Measurements from ENCODE around the gene KLHL4.
"Not testable (repeated sequence)": the region's sequence is repeated elsewhere in the genome, so short reads cannot be mapped to it uniquely, and the experiment has no call there.

The KLHL4 gene

GRCh38 chrX:87517571-87518141 lies at the start of gene KLHL4:
Gene KLHL4, plus strand, starts transcription at chrX:87517802. Its CDS starts 92 bp downstream, at chrX:87517894.
- DNase-seq, result peak; percentile 33

GRCh38 chrX:87468941-87469340 lies 48.7 kb upstream of the KLHL4 start:
- DNase-seq, result no peak

GRCh38 chrX:87475793-87476192 lies 41.8 kb upstream of the KLHL4 start:
- no peak for DNase-seq

- DNase-seq, result not testable (repeated sequence)
These were observed 38.9 kb upstream of the KLHL4 start for GRCh38 chrX:87478703-87479102.

GRCh38 chrX:87489071-87489470 lies 28.5 kb upstream of the KLHL4 start:
- DNase-seq, result no peak

- DNase-seq, result peak; percentile 13
These were observed 1.8 kb upstream of the KLHL4 start for GRCh38 chrX:87515836-87516235.

- no peak for DNase-seq
These were observed 883 bp upstream of the KLHL4 start for GRCh38 chrX:87516717-87517121.

GRCh38 chrX:87518504-87518903 lies 902 bp downstream of the KLHL4 start:
- DNase-seq, result no peak

- DNase-seq, result no peak
These were observed 8.2 kb downstream of the KLHL4 start for GRCh38 chrX:87525771-87526229.

GRCh38 chrX:87526281-87526680 lies 8.7 kb downstream of the KLHL4 start:
- DNase-seq, result no peak

GRCh38 chrX:87528487-87528886 lies 10.9 kb downstream of the KLHL4 start:
- DNase-seq, result no peak

GRCh38 chrX:87571964-87572363 lies 54.4 kb downstream of the KLHL4 start:
- DNase-seq, result no peak

GRCh38 chrX:87572901-87573300 lies 55.3 kb downstream of the KLHL4 start:
- no peak for DNase-seq

GRCh38 chrX:87578978-87579377 lies 61.4 kb downstream of the KLHL4 start:
- no peak for DNase-seq

GRCh38 chrX:87580862-87581261 lies 63.3 kb downstream of the KLHL4 start:
- DNase-seq, result no peak

- no peak for DNase-seq
These were observed 64.9 kb downstream of the KLHL4 start for GRCh38 chrX:87582453-87582852.

- no peak for DNase-seq
These were observed 66.1 kb downstream of the KLHL4 start for GRCh38 chrX:87583679-87584078.

GRCh38 chrX:87616371-87616770 lies 98.8 kb downstream of the KLHL4 start:
- DNase-seq, result no peak

GRCh38 chrX:87621697-87622096 lies 104.1 kb downstream of the KLHL4 start:
- no peak for DNase-seq

- DNase-seq, result no peak
These were observed 109.4 kb downstream of the KLHL4 start for GRCh38 chrX:87626996-87627395.

- no peak for DNase-seq
These were observed 116.8 kb downstream of the KLHL4 start for GRCh38 chrX:87634361-87634760.

- DNase-seq, result no peak
These were observed 118.9 kb downstream of the KLHL4 start for GRCh38 chrX:87636533-87636932.

GRCh38 chrX:87641439-87641838 lies 123.8 kb downstream of the KLHL4 start:
- not testable (repeated sequence) for DNase-seq

- DNase-seq, result no peak
These were observed 144.2 kb downstream of the KLHL4 start for GRCh38 chrX:87661761-87662160.

GRCh38 chrX:87663421-87663820 lies 145.8 kb downstream of the KLHL4 start:
- no peak for DNase-seq
